Measurements from ENCODE around the gene CMSS1.

Gene CMSS1
- long read RNA-seq, partial matches to known transcripts, result 5 of 6 reads
- long read RNA-seq, other reads (novel, unspliced or antisense), result 1 of 6 reads

- DNase-seq (ENCODE audit: low read depth in 1 of 2, low spot score in 1 of 2), result peak; percentile 88 to 95
- Histone ChIP-seq H3K27me3 (ENCODE audit: insufficient read depth, poor library complexity, severe bottlenecking) (no peaks in the 10 kb centered on the region), H3K4me3 (replicated peaks; ENCODE audit: insufficient read depth, low read length) (peak within 1 kb of the TSS; percentile 86), H3K27ac (replicated peaks) (peak within 1 kb of the TSS; percentile 97)
- no peak for TF ChIP-seq SPI1 (IDR thresholded peaks at IDR 0.05; ENCODE audit: borderline replicate concordance, low read depth)
- no peak for TF ChIP-seq CTCF (IDR thresholded peaks at IDR 0.05; ENCODE audit: insufficient read depth, low read length)
- TF ChIP-seq REST (IDR thresholded peaks at IDR 0.05; ENCODE audit: insufficient replicate concordance, low read depth), result peak; percentile 52
- peak; percentile 30; the same call in 1 of the 2 replicates for TF ChIP-seq GABPA (IDR thresholded peaks at IDR 0.05; ENCODE audit: low read depth)
- TF ChIP-seq POLR2AphosphoS5 (IDR thresholded peaks at IDR 0.05; ENCODE audit: low read depth), result peak; percentile 71
Observed at GRCh38 chr3:99817437-99818240, at the start of gene CMSS1. Gene CMSS1, plus strand, starts transcription at chr3:99817862.

GRCh38 chr3:99768126-99768525 is 49.5 kb upstream of the CMSS1 start:
- H3K4me3 ChIP-seq (replicated peaks; ENCODE audit: insufficient read depth, low read length), result no peak overlapping the region
- peaks cover 4% of the 10 kb centered on the region for H3K27me3 ChIP-seq (ENCODE audit: insufficient read depth, poor library complexity, severe bottlenecking)
- no peak overlapping the region for H3K27ac ChIP-seq (replicated peaks)
- DNase-seq (ENCODE audit: low read depth in 1 of 2, low spot score in 1 of 2), result no peak
- TF ChIP-seq GABPA (IDR thresholded peaks at IDR 0.05; ENCODE audit: low read depth) (no peak), REST (IDR thresholded peaks at IDR 0.05; ENCODE audit: insufficient replicate concordance, low read depth) (no peak), SPI1 (IDR thresholded peaks at IDR 0.05; ENCODE audit: borderline replicate concordance, low read depth) (no peak), POLR2AphosphoS5 (IDR thresholded peaks at IDR 0.05; ENCODE audit: low read depth) (no peak), CTCF (IDR thresholded peaks at IDR 0.05; ENCODE audit: insufficient read depth, low read length) (no peak)

- H3K27me3 ChIP-seq (ENCODE audit: insufficient read depth, poor library complexity, severe bottlenecking), result peaks cover 4% of the 10 kb centered on the region
- no peak for TF ChIP-seq CTCF (IDR thresholded peaks at IDR 0.05; ENCODE audit: insufficient read depth, low read length)
- no peak for TF ChIP-seq REST (IDR thresholded peaks at IDR 0.05; ENCODE audit: insufficient replicate concordance, low read depth)
- TF ChIP-seq GABPA (IDR thresholded peaks at IDR 0.05; ENCODE audit: low read depth), result no peak
- no peak for TF ChIP-seq POLR2AphosphoS5 (IDR thresholded peaks at IDR 0.05; ENCODE audit: low read depth)
- TF ChIP-seq SPI1 (IDR thresholded peaks at IDR 0.05; ENCODE audit: borderline replicate concordance, low read depth), result no peak
- no peak for DNase-seq (ENCODE audit: low read depth in 1 of 2, low spot score in 1 of 2)
- H3K27ac ChIP-seq (replicated peaks), result no peak overlapping the region
- H3K4me3 ChIP-seq (replicated peaks; ENCODE audit: insufficient read depth, low read length), result no peak overlapping the region
Observed at GRCh38 chr3:99768808-99769501, 48.7 kb upstream of the CMSS1 start.
